ENCODE data around the gene GALK1. TPM values are rescaled to one million over a fixed set of nuclear protein-coding genes. Genes with fewer than 3 reads are reported as not detected.

Gene GALK1
- total and polyA plus RNA-seq, 4 donors, result 14.8 to 28.0 (median 24.9) TPM

DNA sequence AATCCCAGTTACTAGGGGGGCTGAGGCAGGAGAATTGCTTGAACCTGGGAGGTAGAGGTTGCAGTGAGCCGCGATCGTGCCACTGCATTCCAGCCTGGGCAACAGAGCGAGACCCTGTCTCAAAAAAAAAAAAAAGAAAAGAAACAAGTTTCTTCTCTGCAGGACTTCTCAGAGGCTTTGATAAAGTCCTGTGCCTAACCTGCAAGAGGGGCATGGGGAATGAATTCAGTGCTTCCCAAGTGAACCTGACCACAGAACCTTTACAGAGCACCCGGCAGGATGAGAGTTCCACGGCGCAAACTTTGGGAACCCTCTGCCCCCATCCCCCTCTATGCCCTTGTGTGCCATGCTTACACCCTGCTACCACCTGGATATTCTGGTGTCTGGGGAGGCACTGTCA, 25.8 kb downstream of the GALK1 start:
- DNase-seq (ENCODE audit: low read depth in 4 of 6, low spot score in 6 of 6), result no peak
- WGBS (ENCODE audit: insufficient coverage), result 100% methylated on average over 1 of the region's 7 CpGs
- peaks cover 2% of the 10 kb centered on the region for H3K4me1 ChIP-seq (ENCODE audit: control insufficient read depth, insufficient read depth, low read length)
- no peak overlapping the region for H3K4me3 ChIP-seq (ENCODE audit: low read depth, low read length)
- H3K36me3 ChIP-seq (ENCODE audit: control insufficient read depth, insufficient read depth, low read length), result peaks cover 65% of the 10 kb centered on the region
- H3K27me3 ChIP-seq (ENCODE audit: control insufficient read depth, insufficient read depth, low read length), result no peaks in the 10 kb centered on the region
- H3K27ac ChIP-seq (ENCODE audit: low read depth, low read length), result no peak overlapping the region
- no peaks in the 10 kb centered on the region for H3K9me3 ChIP-seq (ENCODE audit: control insufficient read depth, insufficient read depth, low read length)

DNA sequence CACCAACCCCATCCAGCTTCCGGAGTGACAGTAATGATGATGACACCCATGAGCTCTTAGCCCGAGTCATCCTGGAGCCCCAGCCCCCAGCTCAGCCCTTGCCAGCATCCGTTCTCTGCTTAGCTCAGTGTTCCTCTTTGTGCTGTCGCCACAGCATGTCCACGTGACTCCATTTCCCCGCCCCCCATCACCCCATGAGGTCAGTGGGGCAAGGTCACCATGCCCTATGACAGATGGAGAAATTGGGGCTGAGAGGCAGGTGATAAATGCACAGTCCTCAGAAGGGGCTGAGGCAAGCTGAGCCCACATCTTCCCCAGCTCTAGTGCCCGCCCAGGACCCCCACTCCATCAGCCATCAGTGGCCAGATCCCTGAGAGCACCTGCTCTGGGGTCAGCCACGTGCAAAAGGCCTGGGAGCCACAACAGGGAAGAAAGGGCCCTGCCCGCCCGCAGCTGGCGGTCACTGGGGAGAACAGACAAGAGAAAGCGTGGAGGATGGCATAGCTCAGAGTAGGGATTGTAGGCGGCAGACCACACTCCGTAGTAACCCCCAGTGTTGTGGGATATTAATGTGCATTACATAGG, 26.7 kb downstream of the GALK1 start:
- Histone ChIP-seq H3K27ac (ENCODE audit: low read depth, low read length) (no peak overlapping the region), H3K4me1 (ENCODE audit: control insufficient read depth, insufficient read depth, low read length) (peaks cover 2% of the 10 kb centered on the region), H3K4me3 (ENCODE audit: low read depth, low read length) (no peak overlapping the region), H3K9me3 (ENCODE audit: control insufficient read depth, insufficient read depth, low read length) (no peaks in the 10 kb centered on the region), H3K36me3 (ENCODE audit: control insufficient read depth, insufficient read depth, low read length) (peaks cover 64% of the 10 kb centered on the region), H3K27me3 (ENCODE audit: control insufficient read depth, insufficient read depth, low read length) (no peaks in the 10 kb centered on the region)
- 77% methylated on average over 9 of the region's 14 CpGs for WGBS (ENCODE audit: insufficient coverage)
- no peak for DNase-seq (ENCODE audit: low read depth in 4 of 6, low spot score in 6 of 6)

DNA sequence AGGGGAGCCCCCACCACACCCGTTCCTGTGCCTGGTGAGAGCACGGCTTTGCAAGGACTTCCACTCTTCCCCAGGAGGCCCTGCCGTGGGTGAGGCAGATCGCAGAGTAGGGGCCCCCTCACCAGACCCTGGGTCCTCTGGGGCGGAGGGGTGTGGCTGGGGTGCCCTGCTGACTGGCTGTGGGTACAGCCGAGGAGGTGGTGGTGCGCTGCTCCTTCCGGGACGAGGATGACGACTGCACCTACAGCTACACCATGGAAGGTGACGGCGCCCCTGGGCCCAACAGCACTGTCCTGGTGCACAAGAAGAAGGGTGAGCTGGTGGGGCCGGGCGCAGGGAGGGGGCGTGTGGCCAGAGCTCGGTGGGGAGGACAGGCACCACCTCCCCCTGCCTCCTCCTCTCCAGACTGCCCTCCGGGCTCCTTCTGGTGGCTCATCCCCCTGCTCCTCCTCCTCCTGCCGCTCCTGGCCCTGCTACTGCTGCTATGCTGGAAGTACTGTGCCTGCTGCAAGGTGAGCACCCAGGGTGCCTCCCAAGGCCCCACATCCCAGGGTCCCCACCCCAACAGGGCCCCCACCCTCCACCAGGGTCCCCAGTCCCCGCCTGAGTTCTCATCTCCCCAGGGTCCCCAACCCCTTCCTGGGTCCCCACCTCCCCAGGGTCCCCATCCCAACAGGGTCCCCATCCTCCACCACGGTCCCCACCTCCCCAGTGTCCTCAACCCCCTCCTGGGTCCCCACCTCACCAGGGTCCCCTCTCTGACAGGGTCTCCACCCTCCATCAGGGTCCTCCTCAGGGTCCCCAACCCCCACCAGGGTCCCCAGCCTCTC, 27.6 kb downstream of the GALK1 start:
- WGBS (ENCODE audit: insufficient coverage), result 74% methylated on average over 6 of the region's 20 CpGs
- no peak for DNase-seq (ENCODE audit: low read depth in 4 of 6, low spot score in 6 of 6)
- no peak overlapping the region for H3K4me3 ChIP-seq (ENCODE audit: low read depth, low read length)
- no peaks in the 10 kb centered on the region for H3K27me3 ChIP-seq (ENCODE audit: control insufficient read depth, insufficient read depth, low read length)
- H3K27ac ChIP-seq (ENCODE audit: low read depth, low read length), result no peak overlapping the region
- H3K36me3 ChIP-seq (ENCODE audit: control insufficient read depth, insufficient read depth, low read length), result peaks cover 58% of the 10 kb centered on the region
- H3K4me1 ChIP-seq (ENCODE audit: control insufficient read depth, insufficient read depth, low read length), result peaks cover 2% of the 10 kb centered on the region
- no peaks in the 10 kb centered on the region for H3K9me3 ChIP-seq (ENCODE audit: control insufficient read depth, insufficient read depth, low read length)

DNA sequence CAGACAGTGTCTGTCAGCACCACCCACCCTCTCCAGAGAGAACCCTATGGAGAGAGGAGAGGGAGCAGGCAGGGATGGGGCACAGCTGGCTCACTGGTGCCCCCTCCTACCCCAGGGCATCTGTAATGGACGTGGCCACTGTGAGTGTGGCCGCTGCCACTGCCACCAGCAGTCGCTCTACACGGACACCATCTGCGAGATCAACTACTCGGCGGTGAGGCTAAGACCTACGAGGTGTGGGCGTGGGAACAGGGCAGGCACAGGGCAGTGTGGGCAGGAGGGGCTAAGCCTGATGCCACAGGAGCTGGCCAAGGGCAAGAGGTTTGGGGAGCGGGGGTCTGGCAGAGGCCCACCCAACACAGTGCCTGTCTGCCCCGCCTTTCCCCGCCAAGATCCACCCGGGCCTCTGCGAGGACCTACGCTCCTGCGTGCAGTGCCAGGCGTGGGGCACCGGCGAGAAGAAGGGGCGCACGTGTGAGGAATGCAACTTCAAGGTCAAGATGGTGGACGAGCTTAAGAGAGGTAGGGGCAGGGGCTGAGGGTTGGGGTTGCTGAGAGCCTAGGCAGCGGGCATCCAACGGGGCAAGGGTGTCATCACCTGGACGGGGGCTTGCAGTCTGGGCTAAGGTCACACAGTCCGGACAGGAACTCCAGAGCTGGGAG, 28.7 kb downstream of the GALK1 start:
- 94% methylated on average over 26 of the region's 26 CpGs for WGBS (ENCODE audit: insufficient coverage)
- Histone ChIP-seq H3K27me3 (ENCODE audit: control insufficient read depth, insufficient read depth, low read length) (no peaks in the 10 kb centered on the region), H3K36me3 (ENCODE audit: control insufficient read depth, insufficient read depth, low read length) (peaks cover 63% of the 10 kb centered on the region), H3K4me1 (ENCODE audit: control insufficient read depth, insufficient read depth, low read length) (peaks cover 2% of the 10 kb centered on the region), H3K4me3 (ENCODE audit: low read depth, low read length) (no peak overlapping the region), H3K27ac (ENCODE audit: low read depth, low read length) (no peak overlapping the region), H3K9me3 (ENCODE audit: control insufficient read depth, insufficient read depth, low read length) (no peaks in the 10 kb centered on the region)
- DNase-seq (ENCODE audit: low read depth in 4 of 6, low spot score in 6 of 6), result no peak

DNA sequence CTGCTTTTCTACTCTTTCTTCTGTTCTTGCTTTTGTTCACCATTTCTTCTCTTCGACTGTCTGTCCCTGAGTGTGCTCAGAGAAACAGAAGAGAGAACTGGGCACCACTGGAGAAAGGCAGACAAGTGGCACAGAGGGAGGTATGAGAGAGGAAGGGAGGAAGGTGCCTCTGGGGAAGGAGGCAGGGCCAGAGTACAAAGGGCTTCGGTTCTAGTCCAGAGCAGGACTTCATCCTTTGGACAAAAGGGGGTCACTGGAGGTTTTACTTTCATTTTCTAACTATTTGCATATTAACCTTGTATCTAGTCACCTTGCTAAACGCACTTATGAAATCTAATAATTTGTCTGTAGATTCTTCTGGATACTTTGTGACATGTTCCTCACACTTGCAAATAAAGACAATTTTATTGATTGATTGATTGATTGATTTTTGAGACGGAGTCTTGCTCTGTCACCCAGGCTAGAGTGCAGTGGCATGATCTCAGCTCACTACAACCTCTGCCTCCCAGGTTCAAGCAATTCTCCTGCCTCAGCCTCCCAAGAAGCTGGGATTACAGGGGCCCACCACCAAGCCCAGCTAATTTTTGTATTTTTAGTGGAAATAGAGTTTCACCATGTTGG, 30.2 kb downstream of the GALK1 start:
- no peaks in the 10 kb centered on the region for H3K9me3 ChIP-seq (ENCODE audit: control insufficient read depth, insufficient read depth, low read length)
- DNase-seq (ENCODE audit: low read depth in 4 of 6, low spot score in 6 of 6), result no peak
- WGBS (ENCODE audit: insufficient coverage), result 100% methylated on average over 1 of the region's 4 CpGs
- H3K4me1 ChIP-seq (ENCODE audit: control insufficient read depth, insufficient read depth, low read length), result peaks cover 2% of the 10 kb centered on the region
- H3K27ac ChIP-seq (ENCODE audit: low read depth, low read length), result no peak overlapping the region
- H3K27me3 ChIP-seq (ENCODE audit: control insufficient read depth, insufficient read depth, low read length), result no peaks in the 10 kb centered on the region
- H3K36me3 ChIP-seq (ENCODE audit: control insufficient read depth, insufficient read depth, low read length), result peaks cover 61% of the 10 kb centered on the region
- no peak overlapping the region for H3K4me3 ChIP-seq (ENCODE audit: low read depth, low read length)

DNA sequence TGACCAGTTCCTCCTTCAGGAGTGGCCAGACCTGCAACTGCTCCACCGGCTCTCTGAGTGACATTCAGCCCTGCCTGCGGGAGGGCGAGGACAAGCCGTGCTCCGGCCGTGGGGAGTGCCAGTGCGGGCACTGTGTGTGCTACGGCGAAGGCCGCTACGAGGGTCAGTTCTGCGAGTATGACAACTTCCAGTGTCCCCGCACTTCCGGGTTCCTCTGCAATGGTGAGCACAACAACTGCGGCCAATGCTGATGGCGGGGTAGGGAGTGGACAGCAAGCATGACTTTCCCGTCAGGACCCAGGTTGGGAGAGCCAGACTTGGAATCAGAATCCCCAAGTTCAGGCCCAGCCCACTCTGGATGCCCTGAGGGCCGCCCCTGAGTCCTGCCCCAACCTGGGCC, 31.5 kb downstream of the GALK1 start:
- no peak for DNase-seq (ENCODE audit: low read depth in 4 of 6, low spot score in 6 of 6)
- Histone ChIP-seq H3K4me3 (ENCODE audit: low read depth, low read length) (no peak overlapping the region), H3K27ac (ENCODE audit: low read depth, low read length) (no peak overlapping the region), H3K4me1 (ENCODE audit: control insufficient read depth, insufficient read depth, low read length) (peaks cover 2% of the 10 kb centered on the region), H3K9me3 (ENCODE audit: control insufficient read depth, insufficient read depth, low read length) (no peaks in the 10 kb centered on the region), H3K36me3 (ENCODE audit: control insufficient read depth, insufficient read depth, low read length) (peaks cover 60% of the 10 kb centered on the region), H3K27me3 (ENCODE audit: control insufficient read depth, insufficient read depth, low read length) (no peaks in the 10 kb centered on the region)
- 90% methylated on average over 18 of the region's 18 CpGs for WGBS (ENCODE audit: insufficient coverage)

DNA sequence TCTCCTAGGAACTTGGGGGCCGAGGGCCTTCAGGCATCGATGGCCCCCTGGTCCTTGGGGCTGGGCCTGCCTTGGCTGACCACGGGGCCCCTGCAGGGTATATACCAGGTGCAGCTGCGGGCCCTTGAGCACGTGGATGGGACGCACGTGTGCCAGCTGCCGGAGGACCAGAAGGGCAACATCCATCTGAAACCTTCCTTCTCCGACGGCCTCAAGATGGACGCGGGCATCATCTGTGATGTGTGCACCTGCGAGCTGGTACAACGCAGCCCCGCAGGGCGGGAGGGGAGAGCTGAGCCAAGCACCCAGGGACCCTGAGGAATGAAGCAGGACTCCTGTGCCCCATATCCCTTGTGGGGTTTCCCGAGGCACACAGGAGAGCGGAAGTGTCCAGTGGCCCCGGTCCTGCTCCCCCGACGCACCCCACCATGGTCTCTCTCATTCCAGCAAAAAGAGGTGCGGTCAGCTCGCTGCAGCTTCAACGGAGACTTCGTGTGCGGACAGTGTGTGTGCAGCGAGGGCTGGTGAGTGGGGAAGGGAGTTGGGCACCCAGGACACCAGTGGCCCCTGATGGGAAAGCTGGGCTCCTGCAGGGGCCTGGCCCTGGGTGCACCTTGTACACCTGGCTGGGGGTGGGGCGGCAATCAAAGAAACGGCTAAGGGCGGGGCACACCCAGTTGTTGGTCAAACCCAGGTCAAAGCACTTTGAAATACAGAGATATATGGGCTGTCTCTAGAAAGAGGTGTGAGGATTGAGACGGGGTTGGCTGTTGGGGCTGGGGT, 33.1 kb downstream of the GALK1 start:
- Histone ChIP-seq H3K4me1 (ENCODE audit: control insufficient read depth, insufficient read depth, low read length) (no peaks in the 10 kb centered on the region), H3K27me3 (ENCODE audit: control insufficient read depth, insufficient read depth, low read length) (no peaks in the 10 kb centered on the region), H3K36me3 (ENCODE audit: control insufficient read depth, insufficient read depth, low read length) (peaks cover 66% of the 10 kb centered on the region), H3K4me3 (ENCODE audit: low read depth, low read length) (no peak overlapping the region), H3K27ac (ENCODE audit: low read depth, low read length) (no peak overlapping the region), H3K9me3 (ENCODE audit: control insufficient read depth, insufficient read depth, low read length) (no peaks in the 10 kb centered on the region)
- DNase-seq (ENCODE audit: low read depth in 4 of 6, low spot score in 6 of 6), result no peak
- WGBS (ENCODE audit: insufficient coverage), result 93% methylated on average over 29 of the region's 31 CpGs

DNA sequence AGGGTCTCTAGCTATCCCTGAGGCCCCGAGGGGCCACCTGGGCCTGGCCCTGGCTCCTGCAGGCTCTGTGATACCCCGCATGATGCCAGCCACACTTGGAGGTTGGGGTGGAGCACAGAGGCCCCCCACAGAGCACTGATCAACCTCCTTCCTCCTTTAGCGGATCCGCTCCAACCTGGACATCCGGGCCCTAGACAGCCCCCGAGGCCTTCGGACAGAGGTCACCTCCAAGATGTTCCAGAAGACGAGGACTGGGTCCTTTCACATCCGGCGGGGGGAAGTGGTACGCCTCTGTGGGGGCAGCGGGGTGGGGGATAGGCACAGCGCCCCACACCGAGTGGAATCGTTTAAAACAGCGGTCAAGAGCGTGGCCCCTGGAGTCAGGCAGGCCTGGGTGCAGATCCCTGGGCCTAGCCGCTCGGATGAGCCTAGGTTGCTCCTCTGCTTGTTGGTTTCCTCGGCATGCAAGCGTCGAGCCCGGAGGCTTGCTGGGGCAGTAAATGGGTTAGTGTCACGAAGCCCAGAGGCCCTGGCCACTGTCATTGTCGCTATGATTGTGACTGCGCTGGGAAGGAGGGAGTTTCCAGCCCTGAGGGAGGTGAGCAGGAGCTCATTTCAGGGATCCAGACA, 33.8 kb downstream of the GALK1 start:
- no peak for DNase-seq (ENCODE audit: low read depth in 4 of 6, low spot score in 6 of 6)
- peaks cover 59% of the 10 kb centered on the region for H3K36me3 ChIP-seq (ENCODE audit: control insufficient read depth, insufficient read depth, low read length)

DNA sequence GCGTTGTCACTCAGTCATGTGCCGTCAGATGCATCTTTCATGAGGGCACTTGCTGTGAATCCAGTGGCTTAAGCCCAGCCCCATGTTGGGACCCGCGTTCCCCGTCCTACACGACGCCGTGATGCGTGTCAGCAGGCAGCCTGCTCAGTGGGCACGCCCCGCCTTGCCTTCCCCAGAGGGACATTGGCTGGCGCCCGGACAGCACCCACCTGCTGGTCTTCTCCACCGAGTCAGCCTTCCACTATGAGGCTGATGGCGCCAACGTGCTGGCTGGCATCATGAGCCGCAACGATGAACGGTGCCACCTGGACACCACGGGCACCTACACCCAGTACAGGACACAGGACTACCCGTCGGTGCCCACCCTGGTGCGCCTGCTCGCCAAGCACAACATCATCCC, 34.9 kb downstream of the GALK1 start:
- Histone ChIP-seq H3K4me3 (ENCODE audit: low read depth, low read length) (no peak overlapping the region), H3K36me3 (ENCODE audit: control insufficient read depth, insufficient read depth, low read length) (peaks cover 57% of the 10 kb centered on the region), H3K27me3 (ENCODE audit: control insufficient read depth, insufficient read depth, low read length) (no peaks in the 10 kb centered on the region), H3K27ac (ENCODE audit: low read depth, low read length) (no peak overlapping the region), H3K4me1 (ENCODE audit: control insufficient read depth, insufficient read depth, low read length) (no peaks in the 10 kb centered on the region), H3K9me3 (ENCODE audit: control insufficient read depth, insufficient read depth, low read length) (no peaks in the 10 kb centered on the region)
- 91% methylated on average over 20 of the region's 24 CpGs for WGBS (ENCODE audit: insufficient coverage)
- DNase-seq (ENCODE audit: low read depth in 4 of 6, low spot score in 6 of 6), result no peak

More for the DNA sequence above, 33.8 kb downstream of the GALK1 start:
- Histone ChIP-seq H3K4me3 (ENCODE audit: low read depth, low read length) (no peak overlapping the region), H3K4me1 (ENCODE audit: control insufficient read depth, insufficient read depth, low read length) (no peaks in the 10 kb centered on the region), H3K27me3 (ENCODE audit: control insufficient read depth, insufficient read depth, low read length) (no peaks in the 10 kb centered on the region), H3K9me3 (ENCODE audit: control insufficient read depth, insufficient read depth, low read length) (no peaks in the 10 kb centered on the region), H3K27ac (ENCODE audit: low read depth, low read length) (no peak overlapping the region)
- 90% methylated on average over 25 of the region's 26 CpGs for WGBS (ENCODE audit: insufficient coverage)

All from spinal cord (tissue), 10 donors.